Thyroid gland (tissue), 4 donors: ENCODE results near the gene ID4.

Experiments
- CTCF ChIP-seq, 6 experiments: fragments of 200-600 bp in 3 of 6; fragments of 450-650 bp in 3 of 6; sonication (generic) in 3 of 6; IDR thresholded peaks; one replicate each; pipeline ENCODE4 v1.5.1; 2016 to 2019; ENCODE audit warnings: antibody characterized with exemption in 6 of 6, mild to moderate bottlenecking in 2 of 6, inconsistent platforms in 1 of 6, moderate library complexity in 1 of 6
- POLR2A ChIP-seq, 2 donors: fragments of 450-650 bp; IDR thresholded peaks; one replicate each; pipeline ENCODE4 v1.6.1; 2017; ENCODE audit warnings: antibody characterized with exemption in 2 of 2, mild to moderate bottlenecking in 2 of 2, moderate library complexity in 1 of 2

GRCh38 chr6:19827247-19827646 lies 9.9 kb upstream of the ID4 start:
- TF ChIP-seq CTCF (IDR thresholded peaks at IDR 0.05) (no peak), POLR2A (IDR thresholded peaks at IDR 0.05) (no peak)
